ENCODE data around the gene ZNF511.

DNA sequence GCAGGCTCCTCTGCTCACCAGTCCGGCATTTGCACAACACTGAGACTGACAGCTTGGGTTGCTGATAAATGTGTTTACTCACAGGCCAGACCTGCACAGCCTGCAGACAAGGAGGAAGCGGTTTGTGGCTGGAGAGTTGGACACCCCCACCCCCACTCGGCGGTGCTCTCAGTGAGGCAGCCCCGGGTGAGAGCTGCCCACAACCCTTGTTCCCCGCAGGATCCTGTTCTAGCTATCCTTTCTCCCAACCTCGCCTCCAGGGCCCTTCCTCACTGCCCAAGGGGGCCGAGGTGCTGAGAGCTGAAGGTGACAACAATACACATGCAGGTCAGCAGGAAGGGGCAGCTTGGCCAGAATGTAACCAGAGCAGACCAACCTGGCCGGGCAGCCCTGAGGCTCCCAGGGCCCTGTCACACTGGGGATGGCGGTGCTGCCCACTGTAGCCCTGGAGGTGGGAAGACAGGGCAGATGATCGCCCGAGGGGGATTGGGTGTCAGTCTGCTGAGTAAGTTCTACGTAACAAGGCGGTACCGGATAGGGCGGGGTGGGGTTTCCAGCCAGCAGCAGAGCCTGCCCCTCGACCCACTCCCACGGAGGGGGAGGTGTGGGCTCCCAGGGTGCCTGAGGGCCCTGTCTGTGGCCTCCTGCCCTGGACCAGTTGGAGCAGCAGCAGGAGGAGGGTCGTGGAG lies 30.0 kb upstream of the ZNF511 start:
- no peak for TF ChIP-seq POLR2A (IDR thresholded peaks at IDR 0.05)
- TF ChIP-seq, protein P1, sequence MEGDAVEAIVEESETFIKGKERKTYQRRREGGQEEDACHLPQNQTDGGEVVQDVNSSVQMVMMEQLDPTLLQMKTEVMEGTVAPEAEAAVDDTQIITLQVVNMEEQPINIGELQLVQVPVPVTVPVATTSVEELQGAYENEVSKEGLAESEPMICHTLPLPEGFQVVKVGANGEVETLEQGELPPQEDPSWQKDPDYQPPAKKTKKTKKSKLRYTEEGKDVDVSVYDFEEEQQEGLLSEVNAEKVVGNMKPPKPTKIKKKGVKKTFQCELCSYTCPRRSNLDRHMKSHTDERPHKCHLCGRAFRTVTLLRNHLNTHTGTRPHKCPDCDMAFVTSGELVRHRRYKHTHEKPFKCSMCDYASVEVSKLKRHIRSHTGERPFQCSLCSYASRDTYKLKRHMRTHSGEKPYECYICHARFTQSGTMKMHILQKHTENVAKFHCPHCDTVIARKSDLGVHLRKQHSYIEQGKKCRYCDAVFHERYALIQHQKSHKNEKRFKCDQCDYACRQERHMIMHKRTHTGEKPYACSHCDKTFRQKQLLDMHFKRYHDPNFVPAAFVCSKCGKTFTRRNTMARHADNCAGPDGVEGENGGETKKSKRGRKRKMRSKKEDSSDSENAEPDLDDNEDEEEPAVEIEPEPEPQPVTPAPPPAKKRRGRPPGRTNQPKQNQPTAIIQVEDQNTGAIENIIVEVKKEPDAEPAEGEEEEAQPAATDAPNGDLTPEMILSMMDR (IDR thresholded peaks at IDR 0.05), result no peak
